SK-N-SH (cell line): ENCODE results near the gene SIRT3. TPM values are rescaled to one million over a fixed set of nuclear protein-coding genes. Genes with fewer than 3 reads are reported as not detected.

Source experiments
- CTCF ChIA-PET: fragments of 300-600, 350-600 bp; formaldehyde crosslinking; extraction: SDS; loops from one replicate; lab custom pipeline; 2021; lab: Yijun Ruan, JAX
- POLR2A ChIA-PET: fragments of 350-600 bp; sonication (Branson Sonifier 250); formaldehyde crosslinking; extraction: SDS; loops from one replicate; lab custom pipeline; 2020; ENCODE audit warnings: antibody characterized with exemption, inconsistent platforms; lab: Yijun Ruan, JAX
- DNase-seq: peaks from one replicate; pipeline ENCODE4 v3.0.0; 2012
- H2AFZ ChIP-seq: fragments of 200-600 bp; sonication (generic); 2 replicates; pipeline ENCODE4 v1.8.1; 2016; ENCODE audit warnings: antibody characterized with exemption, mild to moderate bottlenecking, low read depth
- H3F3A ChIP-seq: fragments of 200-600 bp; sonication (generic); replicated peaks from 2 replicates; pipeline ENCODE3; 2016; ENCODE audit warnings: antibody characterized with exemption, mild to moderate bottlenecking; ENCODE audit not compliant: insufficient read depth
- H3K27ac ChIP-seq, 2 experiments: fragments of 200-500 bp in 1 of 2; fragments of 200-600 bp in 1 of 2; sonication (Bioruptor generic) in 1 of 2; sonication (generic), shearing (Covaris generic) in 1 of 2; 2 replicates each; pipeline versions ENCODE4 v1.5.1 to v1.6.1; 2014 to 2016; ENCODE audit warnings: low read depth in 2 of 2, inconsistent platforms in 1 of 2, low read length in 1 of 2, mild to moderate bottlenecking in 1 of 2, mixed read lengths in 1 of 2
- H3K27me3 ChIP-seq: fragments of 200-600 bp; sonication (generic), shearing (Covaris generic); 2 replicates; pipeline ENCODE4 v1.6.1; 2016; ENCODE audit warnings: mixed run types; ENCODE audit not compliant: insufficient read depth
- H3K36me3 ChIP-seq, 2 experiments: fragments of 200-500 bp in 1 of 2; fragments of 200-600 bp in 1 of 2; sonication (Bioruptor generic) in 1 of 2; sonication (generic) in 1 of 2; replicated peaks in 1 of 2; 2 replicates each; pipeline versions ENCODE3 to v1.5.1; 2014 to 2016; ENCODE audit warnings: low read length in 1 of 2, mild to moderate bottlenecking in 1 of 2; ENCODE audit not compliant: insufficient read depth in 2 of 2, control insufficient read depth in 1 of 2
- H3K4me1 ChIP-seq, 2 experiments: fragments of 200-500 bp in 1 of 2; fragments of 200-600 bp in 1 of 2; sonication (Bioruptor generic) in 1 of 2; sonication (generic), shearing (Covaris generic) in 1 of 2; 2 replicates each; pipeline versions ENCODE4 v1.5.1 to v1.6.1; 2014 to 2016; ENCODE audit warnings: low read depth in 1 of 2, low read length in 1 of 2, mixed run types in 1 of 2; ENCODE audit not compliant: insufficient read depth in 2 of 2, control insufficient read depth in 1 of 2
- H3K4me2 ChIP-seq: fragments of 200-600 bp; sonication (generic), shearing (Covaris generic); 2 replicates; pipeline ENCODE4 v1.6.1; 2017; ENCODE audit warnings: mixed run types
- H3K4me3 ChIP-seq, 2 experiments: fragments of 200-500 bp in 1 of 2; fragments of 200-600 bp in 1 of 2; sonication (Bioruptor generic) in 1 of 2; sonication (generic), shearing (Covaris generic) in 1 of 2; 2 replicates each; pipeline versions ENCODE4 v1.5.1 to v1.8.1; 2014 to 2016; ENCODE audit warnings: low read depth in 2 of 2, inconsistent platforms in 1 of 2, low read length in 1 of 2, mild to moderate bottlenecking in 1 of 2, mixed read lengths in 1 of 2, moderate library complexity in 1 of 2
- H3K79me2 ChIP-seq: fragments of 200-600 bp; sonication (generic); 2 replicates; pipeline ENCODE4 v1.8.1; 2017; ENCODE audit warnings: mild to moderate bottlenecking; ENCODE audit not compliant: insufficient read depth
- H3K9ac ChIP-seq: fragments of 200-600 bp; sonication (generic); 2 replicates; pipeline ENCODE4 v1.6.1; 2017; ENCODE audit warnings: mixed run types
- H3K9me2 ChIP-seq: fragments of 200-600 bp; sonication (generic); 2 replicates; pipeline ENCODE4 v1.6.1; 2017; ENCODE audit warnings: mixed run types
- H3K9me3 ChIP-seq: fragments of 200-600 bp; sonication (generic); 2 replicates; pipeline ENCODE4 v1.6.1; 2017; ENCODE audit warnings: mixed run types, mild to moderate bottlenecking, moderate library complexity
- H4K20me1 ChIP-seq: fragments of 200-600 bp; sonication (generic); 2 replicates; pipeline ENCODE4 v1.6.1; 2017; ENCODE audit warnings: mild to moderate bottlenecking, mixed run types; ENCODE audit not compliant: insufficient read depth
- ELF1 ChIP-seq: IDR thresholded peaks from 2 replicates; pipeline ENCODE4 v1.4.0; 2012
- EZH2phosphoT487 ChIP-seq: fragments of 200-600 bp; sonication (generic); IDR thresholded peaks from 2 replicates; pipeline ENCODE4 v1.6.1; 2017; ENCODE audit warnings: low read depth, mixed run types, mild to moderate bottlenecking, antibody characterized with exemption, moderate library complexity, borderline replicate concordance
- GATA2 ChIP-seq: sonication (generic); formaldehyde crosslinking; IDR thresholded peaks from 2 replicates; pipeline ENCODE4 v1.5.0; 2020; ENCODE audit warnings: mild to moderate bottlenecking, missing genetic modification reagents
- MXI1 ChIP-seq: IDR thresholded peaks from 2 replicates; pipeline ENCODE4 v1.6.1; 2012; ENCODE audit warnings: mild to moderate bottlenecking, low read depth, low read length, improper control_type of control experiment
- POLR2AphosphoS5 ChIP-seq: IDR thresholded peaks from 2 replicates; pipeline ENCODE4 v1.6.1; 2012; ENCODE audit warnings: low read depth, low read length
- RAD21 ChIP-seq: IDR thresholded peaks from 2 replicates; pipeline ENCODE4 v1.6.1; 2012; ENCODE audit warnings: mild to moderate bottlenecking, low read length
- RCOR1 ChIP-seq: fragments of 150-350 bp; IDR thresholded peaks from 2 replicates; pipeline ENCODE4 v1.6.1; 2017; ENCODE audit warnings: antibody characterized with exemption, low read length
- SIN3A ChIP-seq: IDR thresholded peaks from 2 replicates; pipeline ENCODE4 v1.6.1; 2012; ENCODE audit warnings: low read depth, mild to moderate bottlenecking, low read length, moderate library complexity, borderline replicate concordance
- SMC3 ChIP-seq: IDR thresholded peaks from 2 replicates; pipeline ENCODE4 v1.6.1; 2012; ENCODE audit warnings: low read depth, low read length, improper control_type of control experiment
- TAF1 ChIP-seq: IDR thresholded peaks from 2 replicates; pipeline ENCODE4 v1.6.1; 2012; ENCODE audit warnings: low read depth, mild to moderate bottlenecking, low read length, moderate library complexity, borderline replicate concordance
- TEAD4 ChIP-seq: IDR thresholded peaks from 2 replicates; pipeline ENCODE4 v1.4.0; 2012; ENCODE audit warnings: mild to moderate bottlenecking, borderline replicate concordance; ENCODE audit not compliant: insufficient read depth
- WGBS: methylation state at CpG from one replicate; pipeline ENCODE4 v1.1.6; 2017; ENCODE audit warnings: low lambda C conversion rate; 5-methylcytosine and 5-hydroxymethylcytosine counted together
- polyA plus RNA-seq, 3 experiments: library from polyadenylated mRNA; depleted of rRNA; stranded (reverse); fragments of >200 nt; gene quantifications; 2 replicates each; pipeline ENCODE4 v1.2.3, GENCODE V29; 2012
- TF ChIP-seq, protein P1 (sequence below): fragments of 150-350 bp; IDR thresholded peaks from 2 replicates; pipeline ENCODE4 v1.6.1; 2016; ENCODE audit warnings: mild to moderate bottlenecking, low read depth, low read length
- TF ChIP-seq, protein P2 (sequence below): IDR thresholded peaks from 2 replicates; pipeline ENCODE4 v1.4.0; 2012; ENCODE audit warnings: low read depth, borderline replicate concordance
- TF ChIP-seq, protein P3 (sequence below): fragments of 200-600 bp; sonication (generic); IDR thresholded peaks from 2 replicates; pipeline ENCODE4 v1.6.1; 2017; ENCODE audit warnings: antibody characterized with exemption, mild to moderate bottlenecking, moderate library complexity
- TF ChIP-seq, protein P4 (sequence below): IDR thresholded peaks from 2 replicates; pipeline ENCODE4 v1.4.0; 2012; ENCODE audit warnings: low read depth
- TF ChIP-seq, protein P5 (sequence below): fragments of 150-350 bp; IDR thresholded peaks from 2 replicates; pipeline ENCODE4 v1.6.1; 2017; ENCODE audit warnings: antibody characterized with exemption, low read length, low read depth, borderline replicate concordance
- TF ChIP-seq, protein P6 (sequence below): IDR thresholded peaks from 2 replicates; pipeline ENCODE4 v1.4.0; 2012; ENCODE audit warnings: low read depth, borderline replicate concordance

SIRT3 gene
- polyA plus RNA-seq, 1 of the 3 experiments (the other 2 are of a cell fraction): 34.4 TPM

DNA sequence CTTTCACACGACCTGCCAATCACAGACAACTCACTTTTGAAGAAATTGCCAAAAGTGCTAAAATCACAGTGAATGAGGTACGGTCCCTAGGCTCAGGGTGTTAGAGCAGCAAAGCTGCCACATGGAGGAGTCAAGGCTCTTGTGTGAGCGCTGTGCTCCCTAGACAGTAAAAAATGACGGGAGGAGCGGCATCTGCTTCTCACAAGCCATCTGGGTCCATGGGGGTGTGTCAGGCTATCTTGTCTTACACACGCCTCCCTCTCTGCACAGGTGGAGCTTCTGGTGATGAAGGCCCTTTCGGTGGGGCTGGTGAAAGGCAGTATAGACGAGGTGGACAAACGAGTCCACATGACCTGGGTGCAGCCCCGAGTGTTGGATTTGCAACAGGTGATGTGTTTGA is 15.4 kb upstream of the SIRT3 start (continued):
- TF ChIP-seq, protein P1, sequence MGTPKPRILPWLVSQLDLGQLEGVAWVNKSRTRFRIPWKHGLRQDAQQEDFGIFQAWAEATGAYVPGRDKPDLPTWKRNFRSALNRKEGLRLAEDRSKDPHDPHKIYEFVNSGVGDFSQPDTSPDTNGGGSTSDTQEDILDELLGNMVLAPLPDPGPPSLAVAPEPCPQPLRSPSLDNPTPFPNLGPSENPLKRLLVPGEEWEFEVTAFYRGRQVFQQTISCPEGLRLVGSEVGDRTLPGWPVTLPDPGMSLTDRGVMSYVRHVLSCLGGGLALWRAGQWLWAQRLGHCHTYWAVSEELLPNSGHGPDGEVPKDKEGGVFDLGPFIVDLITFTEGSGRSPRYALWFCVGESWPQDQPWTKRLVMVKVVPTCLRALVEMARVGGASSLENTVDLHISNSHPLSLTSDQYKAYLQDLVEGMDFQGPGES: no peak
- TF ChIP-seq, protein P2, sequence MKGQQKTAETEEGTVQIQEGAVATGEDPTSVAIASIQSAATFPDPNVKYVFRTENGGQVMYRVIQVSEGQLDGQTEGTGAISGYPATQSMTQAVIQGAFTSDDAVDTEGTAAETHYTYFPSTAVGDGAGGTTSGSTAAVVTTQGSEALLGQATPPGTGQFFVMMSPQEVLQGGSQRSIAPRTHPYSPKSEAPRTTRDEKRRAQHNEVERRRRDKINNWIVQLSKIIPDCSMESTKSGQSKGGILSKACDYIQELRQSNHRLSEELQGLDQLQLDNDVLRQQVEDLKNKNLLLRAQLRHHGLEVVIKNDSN: no peak

DNA sequence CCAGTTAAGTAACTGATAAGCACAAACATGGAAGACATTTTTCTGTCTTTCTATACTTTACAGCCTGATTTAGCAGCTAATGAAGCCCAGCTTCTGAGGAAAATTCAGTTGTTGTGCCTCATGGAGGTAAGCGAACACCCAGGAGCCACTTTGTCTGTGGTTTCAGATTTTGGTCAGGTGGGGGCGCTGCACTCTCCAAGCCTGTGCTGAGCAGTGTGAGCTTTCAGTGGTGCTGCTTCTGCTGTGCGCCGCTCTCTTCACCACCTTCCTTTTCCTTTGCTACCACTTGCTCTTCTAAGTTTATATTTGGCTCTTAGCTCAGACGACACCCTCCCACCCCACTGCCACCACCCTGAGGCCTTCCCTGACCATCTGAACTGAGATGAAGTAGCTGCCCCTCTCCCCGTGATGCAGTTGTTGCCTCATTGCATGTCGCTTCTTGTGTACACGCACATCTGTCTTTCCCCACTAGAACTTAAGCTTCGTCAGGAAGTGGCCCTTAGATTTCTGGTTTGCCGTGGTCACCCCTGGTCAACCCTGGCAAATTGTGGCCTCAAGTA is 14.7 kb upstream of the SIRT3 start:
- Histone ChIP-seq H3K27ac (no peak overlapping the region; a peak in 1 of 4 replicates), H3K36me3 (peaks cover 42 to 70% of the 10 kb centered on the region in 2 experiments), H4K20me1 (no peaks in the 10 kb centered on the region; the same call in 1 of the 2 replicates), H2AFZ (no peak overlapping the region), H3K27me3 (no peaks in the 10 kb centered on the region), H3K4me3 (no peak overlapping the region; a peak in 1 of 4 replicates), H3K9me3 (no peaks in the 10 kb centered on the region), H3K9me2 (no peaks in the 10 kb centered on the region), H3K9ac (no peak overlapping the region), H3K4me1 (no peaks in the 10 kb centered on the region), H3K79me2 (no peaks in the 10 kb centered on the region; the same call in 1 of the 2 replicates), H3F3A (peaks cover 18% of the 10 kb centered on the region), H3K4me2 (no peak overlapping the region)
- TF ChIP-seq, protein P3, sequence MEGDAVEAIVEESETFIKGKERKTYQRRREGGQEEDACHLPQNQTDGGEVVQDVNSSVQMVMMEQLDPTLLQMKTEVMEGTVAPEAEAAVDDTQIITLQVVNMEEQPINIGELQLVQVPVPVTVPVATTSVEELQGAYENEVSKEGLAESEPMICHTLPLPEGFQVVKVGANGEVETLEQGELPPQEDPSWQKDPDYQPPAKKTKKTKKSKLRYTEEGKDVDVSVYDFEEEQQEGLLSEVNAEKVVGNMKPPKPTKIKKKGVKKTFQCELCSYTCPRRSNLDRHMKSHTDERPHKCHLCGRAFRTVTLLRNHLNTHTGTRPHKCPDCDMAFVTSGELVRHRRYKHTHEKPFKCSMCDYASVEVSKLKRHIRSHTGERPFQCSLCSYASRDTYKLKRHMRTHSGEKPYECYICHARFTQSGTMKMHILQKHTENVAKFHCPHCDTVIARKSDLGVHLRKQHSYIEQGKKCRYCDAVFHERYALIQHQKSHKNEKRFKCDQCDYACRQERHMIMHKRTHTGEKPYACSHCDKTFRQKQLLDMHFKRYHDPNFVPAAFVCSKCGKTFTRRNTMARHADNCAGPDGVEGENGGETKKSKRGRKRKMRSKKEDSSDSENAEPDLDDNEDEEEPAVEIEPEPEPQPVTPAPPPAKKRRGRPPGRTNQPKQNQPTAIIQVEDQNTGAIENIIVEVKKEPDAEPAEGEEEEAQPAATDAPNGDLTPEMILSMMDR: peak; percentile 71
- peak; percentile 53 for TF ChIP-seq SMC3
- no peak for TF ChIP-seq RCOR1
- TF ChIP-seq RAD21: peak; percentile 47
- CTCF ChIA-PET: interaction anchor here (0.8 to 3.4 kb wide), 31 partner anchors 9 to 254 kb away, joined by 3 to 20 read pairs (median 6); partner anchors contain the start of genes IFITM2, NLRP6, PGGHG and PSMD13
- POLR2A ChIA-PET: no interaction called here
- peak; percentile 66 for DNase-seq
- 88% methylated on average over 10 of the region's 10 CpGs for WGBS

DNA sequence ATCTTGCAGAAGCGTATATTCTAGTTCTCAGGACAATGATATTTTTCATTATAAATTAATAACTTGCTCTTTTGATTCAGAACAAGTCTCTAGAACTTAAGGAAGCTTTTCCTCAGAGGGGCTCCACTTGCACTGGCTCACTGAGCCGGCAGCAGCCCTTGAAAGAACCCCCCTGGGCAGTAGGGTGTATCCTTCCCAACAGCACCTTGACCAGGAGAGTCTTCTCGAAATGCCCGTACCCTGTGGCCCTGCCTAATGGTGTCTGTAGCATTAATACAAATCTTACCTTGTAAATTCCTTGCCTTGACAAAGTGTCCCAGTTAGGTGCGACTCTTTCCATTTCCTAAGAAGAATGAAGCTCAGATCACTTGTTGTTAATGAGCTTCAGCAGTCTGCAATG is 14.1 kb upstream of the SIRT3 start:
- Histone ChIP-seq H4K20me1 (no peaks in the 10 kb centered on the region; the same call in 1 of the 2 replicates), H3K4me2 (no peak overlapping the region), H3K9me3 (no peaks in the 10 kb centered on the region), H3K36me3 (peaks cover 45 to 74% of the 10 kb centered on the region in 2 experiments), H2AFZ (no peak overlapping the region), H3K9ac (no peak overlapping the region), H3K4me1 (no peaks in the 10 kb centered on the region), H3F3A (peaks cover 17% of the 10 kb centered on the region), H3K9me2 (no peaks in the 10 kb centered on the region), H3K27ac (no peak overlapping the region; a peak in 1 of 4 replicates), H3K79me2 (no peaks in the 10 kb centered on the region; the same call in 1 of the 2 replicates), H3K27me3 (no peaks in the 10 kb centered on the region), H3K4me3 (no peak overlapping the region)
- TF ChIP-seq, protein P4, sequence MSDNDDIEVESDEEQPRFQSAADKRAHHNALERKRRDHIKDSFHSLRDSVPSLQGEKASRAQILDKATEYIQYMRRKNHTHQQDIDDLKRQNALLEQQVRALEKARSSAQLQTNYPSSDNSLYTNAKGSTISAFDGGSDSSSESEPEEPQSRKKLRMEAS: no peak
- TF ChIP-seq GATA2 (CRISPR knock-in tag) (no peak), SMC3 (no peak), ELF1 (no peak), TEAD4 (no peak), SIN3A (no peak), MXI1 (no peak), EZH2phosphoT487 (no peak), TAF1 (no peak), POLR2AphosphoS5 (no peak), RAD21 (no peak)
- TF ChIP-seq, protein P5, sequence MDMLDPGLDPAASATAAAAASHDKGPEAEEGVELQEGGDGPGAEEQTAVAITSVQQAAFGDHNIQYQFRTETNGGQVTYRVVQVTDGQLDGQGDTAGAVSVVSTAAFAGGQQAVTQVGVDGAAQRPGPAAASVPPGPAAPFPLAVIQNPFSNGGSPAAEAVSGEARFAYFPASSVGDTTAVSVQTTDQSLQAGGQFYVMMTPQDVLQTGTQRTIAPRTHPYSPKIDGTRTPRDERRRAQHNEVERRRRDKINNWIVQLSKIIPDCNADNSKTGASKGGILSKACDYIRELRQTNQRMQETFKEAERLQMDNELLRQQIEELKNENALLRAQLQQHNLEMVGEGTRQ: no peak
- TF ChIP-seq, protein P6, sequence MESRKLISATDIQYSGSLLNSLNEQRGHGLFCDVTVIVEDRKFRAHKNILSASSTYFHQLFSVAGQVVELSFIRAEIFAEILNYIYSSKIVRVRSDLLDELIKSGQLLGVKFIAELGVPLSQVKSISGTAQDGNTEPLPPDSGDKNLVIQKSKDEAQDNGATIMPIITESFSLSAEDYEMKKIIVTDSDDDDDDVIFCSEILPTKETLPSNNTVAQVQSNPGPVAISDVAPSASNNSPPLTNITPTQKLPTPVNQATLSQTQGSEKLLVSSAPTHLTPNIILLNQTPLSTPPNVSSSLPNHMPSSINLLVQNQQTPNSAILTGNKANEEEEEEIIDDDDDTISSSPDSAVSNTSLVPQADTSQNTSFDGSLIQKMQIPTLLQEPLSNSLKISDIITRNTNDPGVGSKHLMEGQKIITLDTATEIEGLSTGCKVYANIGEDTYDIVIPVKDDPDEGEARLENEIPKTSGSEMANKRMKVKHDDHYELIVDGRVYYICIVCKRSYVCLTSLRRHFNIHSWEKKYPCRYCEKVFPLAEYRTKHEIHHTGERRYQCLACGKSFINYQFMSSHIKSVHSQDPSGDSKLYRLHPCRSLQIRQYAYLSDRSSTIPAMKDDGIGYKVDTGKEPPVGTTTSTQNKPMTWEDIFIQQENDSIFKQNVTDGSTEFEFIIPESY: no peak
- POLR2A ChIA-PET: no interaction called here
- CTCF ChIA-PET: interaction anchor here (0.8 to 3.4 kb wide), 31 partner anchors 9 to 254 kb away, joined by 3 to 20 read pairs (median 6); partner anchors contain the start of genes IFITM2, NLRP6, PGGHG and PSMD13
- 77% methylated on average over 5 of the region's 5 CpGs for WGBS
- DNase-seq: no peak
